HL-60 (cell line): ENCODE measurements around the gene CCDC154.
A peak's percentile ranks its signal among the peaks of the same experiment; 100 is the strongest.

ENCODE experiments used
- POLR2AphosphoS5 ChIP-seq: IDR thresholded peaks from 2 replicates; pipeline ENCODE4 v1.6.1; 2012; ENCODE audit warnings: low read depth
- TF ChIP-seq, protein P1 (sequence below): IDR thresholded peaks from one replicate; pipeline ENCODE4 v1.5.1; 2011; ENCODE audit warnings: low read length, control low read depth, inconsistent platforms; ENCODE audit not compliant: insufficient read depth

DNA sequence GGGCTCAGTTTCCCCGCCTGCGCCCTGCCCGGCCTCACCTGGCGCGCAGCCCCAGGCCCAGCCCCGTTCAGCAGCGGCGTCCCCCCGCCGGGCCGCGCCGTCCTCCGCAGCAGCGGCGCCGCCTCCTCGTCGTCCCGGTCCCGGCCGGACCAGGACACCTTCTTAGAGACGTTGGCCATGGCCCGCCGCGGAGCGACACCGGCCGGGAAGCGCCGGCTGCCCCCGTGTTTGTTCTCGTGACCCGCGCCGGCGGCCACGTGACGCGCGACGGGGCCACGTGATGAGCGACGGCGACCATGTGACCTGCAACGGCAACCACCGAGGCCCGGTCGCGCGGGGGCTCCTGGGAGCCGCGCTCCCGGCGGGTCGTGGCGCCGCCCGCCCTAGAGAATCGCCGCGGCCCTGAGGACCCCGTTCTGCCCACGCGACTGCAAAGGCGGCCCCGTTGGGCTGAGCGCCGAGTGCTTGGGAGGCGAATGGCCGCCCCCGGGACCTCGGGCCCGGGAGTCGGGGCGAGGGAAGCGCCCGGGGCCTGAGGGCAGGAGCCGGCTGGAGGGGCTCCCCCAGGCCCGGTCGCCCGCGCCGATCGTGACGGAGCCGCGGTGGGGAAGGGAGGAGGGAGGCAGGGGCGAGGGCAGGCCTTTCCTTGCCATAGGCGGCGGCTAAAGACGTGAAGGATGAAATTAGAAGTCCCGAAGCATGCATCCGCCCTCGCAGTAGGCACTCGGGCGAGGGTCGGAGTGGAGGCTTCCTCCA, 30.6 kb upstream of the CCDC154 start, which contains the start of gene CLCN7:
- TF ChIP-seq, protein P1, sequence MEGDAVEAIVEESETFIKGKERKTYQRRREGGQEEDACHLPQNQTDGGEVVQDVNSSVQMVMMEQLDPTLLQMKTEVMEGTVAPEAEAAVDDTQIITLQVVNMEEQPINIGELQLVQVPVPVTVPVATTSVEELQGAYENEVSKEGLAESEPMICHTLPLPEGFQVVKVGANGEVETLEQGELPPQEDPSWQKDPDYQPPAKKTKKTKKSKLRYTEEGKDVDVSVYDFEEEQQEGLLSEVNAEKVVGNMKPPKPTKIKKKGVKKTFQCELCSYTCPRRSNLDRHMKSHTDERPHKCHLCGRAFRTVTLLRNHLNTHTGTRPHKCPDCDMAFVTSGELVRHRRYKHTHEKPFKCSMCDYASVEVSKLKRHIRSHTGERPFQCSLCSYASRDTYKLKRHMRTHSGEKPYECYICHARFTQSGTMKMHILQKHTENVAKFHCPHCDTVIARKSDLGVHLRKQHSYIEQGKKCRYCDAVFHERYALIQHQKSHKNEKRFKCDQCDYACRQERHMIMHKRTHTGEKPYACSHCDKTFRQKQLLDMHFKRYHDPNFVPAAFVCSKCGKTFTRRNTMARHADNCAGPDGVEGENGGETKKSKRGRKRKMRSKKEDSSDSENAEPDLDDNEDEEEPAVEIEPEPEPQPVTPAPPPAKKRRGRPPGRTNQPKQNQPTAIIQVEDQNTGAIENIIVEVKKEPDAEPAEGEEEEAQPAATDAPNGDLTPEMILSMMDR: no peak
- TF ChIP-seq POLR2AphosphoS5: peak; percentile 43; the same call in 1 of the 2 replicates
